Measurements from ENCODE around the gene ADGRL1. TPM values are rescaled to one million over a fixed set of nuclear protein-coding genes. Genes with fewer than 3 reads are reported as not detected.

The ADGRL1 gene
- total and polyA plus RNA-seq, 10 of the 15 experiments (the other 5 are each of a cell fraction or from before 2014, with no cell fraction given), result 0.05 to 4.8 (median 0.71) TPM

DNA sequence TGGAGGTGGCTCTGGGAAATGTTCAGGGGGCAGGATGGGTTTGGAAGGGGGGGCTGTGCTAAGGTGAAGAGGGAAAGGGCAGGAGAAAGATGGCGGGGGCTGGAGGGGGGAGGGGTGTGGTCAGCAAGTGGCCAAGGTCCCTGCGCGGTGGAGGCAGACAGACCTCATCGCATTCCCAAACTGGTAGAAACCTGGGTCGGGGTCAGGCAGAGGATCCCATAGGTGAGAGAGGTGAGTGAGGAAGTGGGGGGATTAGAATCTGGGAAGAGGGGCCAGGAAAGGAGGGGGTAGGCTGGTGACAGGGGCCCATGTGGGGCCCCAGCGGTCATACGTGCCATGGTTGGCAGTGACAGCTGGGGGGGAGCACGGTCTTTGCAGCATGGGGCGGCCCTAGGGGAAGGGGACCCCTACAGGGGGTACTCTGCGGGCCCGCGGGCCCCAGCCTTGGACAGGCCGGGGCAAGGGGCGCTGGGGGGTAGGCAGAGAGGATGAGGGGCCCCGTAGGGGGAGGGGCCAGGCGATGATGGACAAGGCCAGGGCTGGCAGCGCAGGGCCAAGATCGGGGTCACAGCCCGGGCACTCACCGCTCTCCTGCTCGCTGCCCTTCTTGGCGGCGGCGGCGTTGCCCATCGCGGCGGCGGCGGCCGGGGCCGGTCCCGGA is 88.9 kb downstream of the ADGRL1 start:
- H3K4me2 ChIP-seq (ENCODE audit: control insufficient read depth, insufficient read depth), result peak overlapping the region; percentile 90
- H4K20me1 ChIP-seq (ENCODE audit: control insufficient read depth, insufficient read depth), result no peaks in the 10 kb centered on the region
- ChIA-PET RAD21 (ENCODE audit: unreplicated experiment) (interaction anchor here (0.7 to 1.6 kb wide), 3 partner anchors 19 to 58 kb away, joined by 3 to 8 read pairs (median 4); partner anchors contain the start of gene ASF1B), SMC1A (ENCODE audit: uncharacterized antibody, unreplicated experiment) (interaction anchor here (1.0 to 1.3 kb wide), 3 partner anchors 19 to 25 kb away, joined by 3 to 5 read pairs (median 4); partner anchors contain the start of gene ASF1B), POLR2A (interaction anchor here (0.9 to 1.7 kb wide), 3 partner anchors 17 to 35 kb away, joined by 3 to 5 read pairs (median 5); partner anchors contain the start of gene ASF1B), CTCF (interaction anchor here (0.7 to 3.9 kb wide), 6 partner anchors 20 to 214 kb away, joined by 3 to 30 read pairs (median 8); partner anchors contain the start of genes ASF1B and IL27RA)
- H3K9ac ChIP-seq (ENCODE audit: control insufficient read depth, insufficient read depth, low read length), result peak overlapping the region; percentile 64
- 0 out of 2 replicates have a peak overlapping the region, but pooled peaks have one; percentile 18 for H3K27ac ChIP-seq (ENCODE audit: control insufficient read depth, insufficient read depth)
- intact Hi-C loops (cut with micrococcal nuclease; ENCODE audit: unreplicated experiment) (loop anchor here (5.0 kb wide), 1 partner anchor 35 kb away; no protein-coding TSS in a partner anchor), in situ Hi-C loops (cut with MboI) (no loop called here)
- FAIRE-seq, result no peak
- H3K4me1 ChIP-seq (ENCODE audit: control insufficient read depth, insufficient read depth, low read length), result peaks cover 16% of the 10 kb centered on the region
- whole genome bisulfite sequencing (ENCODE audit: insufficient coverage, insufficient replicate concordance, low lambda C conversion rate, missing lambda C conversion rate), result under 1% methylated on average over 27 of the region's 33 CpGs
- H3K36me3 ChIP-seq (ENCODE audit: control insufficient read depth in 2 of 2, insufficient read depth in 2 of 2, low read length in 1 of 2), result peaks cover 0 to 2% of the 10 kb centered on the region in 2 experiments; a peak in 2 of 4 replicates
- H3K79me2 ChIP-seq (ENCODE audit: control insufficient read depth, insufficient read depth, low read length), result peaks cover 8% of the 10 kb centered on the region
- no peak for DNase-seq (ENCODE audit: low read depth, low spot score)
- peak overlapping the region; percentile 70 for H3K4me3 ChIP-seq
- H3K9me3 ChIP-seq (replicated peaks; ENCODE audit: control insufficient read depth, insufficient read depth, low read length), result no peaks in the 10 kb centered on the region
- H3K27me3 ChIP-seq (replicated peaks in 1 of 2; ENCODE audit: control insufficient read depth in 2 of 2, insufficient read depth in 2 of 2, low read length in 1 of 2), result no peaks in the 10 kb centered on the region
- peak overlapping the region; percentile 28; the same call in 1 of the 2 replicates for H2AFZ ChIP-seq (ENCODE audit: control insufficient read depth, low read depth, low read length)
- no peak for ATAC-seq
- no TSS peak for BruUV-seq (replicated peaks)
- TF ChIP-seq HDGF (IDR thresholded peaks at IDR 0.05) (no peak), NFIC (IDR thresholded peaks at IDR 0.05; ENCODE audit: low read depth, low read length) (no peak), PBX3 (IDR thresholded peaks at IDR 0.05; ENCODE audit: insufficient replicate concordance, low read depth, low read length) (peak; percentile 28), NFYB (IDR thresholded peaks at IDR 0.05; ENCODE audit: insufficient read depth, low read depth, low read length) (no peak), EP300 (IDR thresholded peaks at IDR 0.05; ENCODE audit: borderline replicate concordance in 1 of 2, control insufficient read depth in 1 of 2, low read depth in 2 of 2, low read length in 2 of 2) (no peak), ZNF207 (IDR thresholded peaks at IDR 0.05; ENCODE audit: borderline replicate concordance) (no peak), SIN3A (IDR thresholded peaks at IDR 0.05; ENCODE audit: low read depth, low read length) (0 out of 2 replicates have a peak, but pooled peaks have one; percentile 60), NBN (IDR thresholded peaks at IDR 0.05) (no peak), MLLT1 (IDR thresholded peaks at IDR 0.05) (no peak), SUZ12 (IDR thresholded peaks at IDR 0.05; ENCODE audit: unreplicated experiment) (no peak), YY1 (IDR thresholded peaks at IDR 0.05; ENCODE audit: low read depth, low read length) (peak; percentile 27; the same call in 1 of the 2 replicates), NR2C1 (IDR thresholded peaks at IDR 0.05) (no peak), CHD1 (IDR thresholded peaks at IDR 0.05; ENCODE audit: low read depth, low read length) (no peak), BRCA1 (IDR thresholded peaks at IDR 0.05; ENCODE audit: low read depth, low read length) (no peak), YBX1 (IDR thresholded peaks at IDR 0.05) (no peak), GABPA (IDR thresholded peaks at IDR 0.05; ENCODE audit: low read depth) (no peak)
- TF ChIP-seq, protein P1, sequence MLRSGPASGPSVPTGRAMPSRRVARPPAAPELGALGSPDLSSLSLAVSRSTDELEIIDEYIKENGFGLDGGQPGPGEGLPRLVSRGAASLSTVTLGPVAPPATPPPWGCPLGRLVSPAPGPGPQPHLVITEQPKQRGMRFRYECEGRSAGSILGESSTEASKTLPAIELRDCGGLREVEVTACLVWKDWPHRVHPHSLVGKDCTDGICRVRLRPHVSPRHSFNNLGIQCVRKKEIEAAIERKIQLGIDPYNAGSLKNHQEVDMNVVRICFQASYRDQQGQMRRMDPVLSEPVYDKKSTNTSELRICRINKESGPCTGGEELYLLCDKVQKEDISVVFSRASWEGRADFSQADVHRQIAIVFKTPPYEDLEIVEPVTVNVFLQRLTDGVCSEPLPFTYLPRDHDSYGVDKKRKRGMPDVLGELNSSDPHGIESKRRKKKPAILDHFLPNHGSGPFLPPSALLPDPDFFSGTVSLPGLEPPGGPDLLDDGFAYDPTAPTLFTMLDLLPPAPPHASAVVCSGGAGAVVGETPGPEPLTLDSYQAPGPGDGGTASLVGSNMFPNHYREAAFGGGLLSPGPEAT (IDR thresholded peaks at IDR 0.05; ENCODE audit: low read depth), result no peak
- TF ChIP-seq, protein P2, sequence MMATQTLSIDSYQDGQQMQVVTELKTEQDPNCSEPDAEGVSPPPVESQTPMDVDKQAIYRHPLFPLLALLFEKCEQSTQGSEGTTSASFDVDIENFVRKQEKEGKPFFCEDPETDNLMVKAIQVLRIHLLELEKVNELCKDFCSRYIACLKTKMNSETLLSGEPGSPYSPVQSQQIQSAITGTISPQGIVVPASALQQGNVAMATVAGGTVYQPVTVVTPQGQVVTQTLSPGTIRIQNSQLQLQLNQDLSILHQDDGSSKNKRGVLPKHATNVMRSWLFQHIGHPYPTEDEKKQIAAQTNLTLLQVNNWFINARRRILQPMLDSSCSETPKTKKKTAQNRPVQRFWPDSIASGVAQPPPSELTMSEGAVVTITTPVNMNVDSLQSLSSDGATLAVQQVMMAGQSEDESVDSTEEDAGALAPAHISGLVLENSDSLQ (IDR thresholded peaks at IDR 0.05), result peak; percentile 6; the same call in 1 of the 2 replicates

Data from GM12878 (cell line).